ELF-1 (cell line): Measurements from ENCODE around the gene SCGB1A1.
"Not testable (repeated sequence)": the region's sequence is repeated elsewhere in the genome, so short reads cannot be mapped to it uniquely, and the experiment has no call there.

ENCODE experiments used
- DNase-seq: peaks from one replicate; pipeline ENCODE4 v3.0.0-alpha.2; 2016; ENCODE audit warnings: low read depth, low spot score

Gene SCGB1A1

DNA sequence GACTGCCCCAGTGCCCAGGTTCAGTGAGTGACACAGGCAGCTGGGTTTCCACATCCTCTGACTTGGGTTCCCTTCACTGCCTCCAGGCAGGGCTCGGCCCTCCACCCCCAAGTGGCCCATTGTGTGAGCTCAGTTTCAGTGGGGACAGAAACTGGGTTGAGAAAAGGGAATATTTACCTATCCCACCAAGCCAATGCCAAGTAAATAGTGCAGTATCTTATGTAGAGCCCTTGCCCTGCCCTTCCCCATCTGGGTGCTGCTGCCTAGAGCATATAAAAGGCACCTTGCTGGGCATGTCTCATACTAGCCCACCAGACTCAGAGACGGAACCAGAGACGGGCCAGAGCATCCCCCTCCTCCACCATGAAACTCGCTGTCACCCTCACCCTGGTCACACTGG lies at the start of gene SCGB1A1:
SCGB1A1 (plus strand) TSS at position 301 of the 400 bp plus-strand sequence; CDS start at position 364, 63 bp downstream.
- no peak for DNase-seq

DNA sequence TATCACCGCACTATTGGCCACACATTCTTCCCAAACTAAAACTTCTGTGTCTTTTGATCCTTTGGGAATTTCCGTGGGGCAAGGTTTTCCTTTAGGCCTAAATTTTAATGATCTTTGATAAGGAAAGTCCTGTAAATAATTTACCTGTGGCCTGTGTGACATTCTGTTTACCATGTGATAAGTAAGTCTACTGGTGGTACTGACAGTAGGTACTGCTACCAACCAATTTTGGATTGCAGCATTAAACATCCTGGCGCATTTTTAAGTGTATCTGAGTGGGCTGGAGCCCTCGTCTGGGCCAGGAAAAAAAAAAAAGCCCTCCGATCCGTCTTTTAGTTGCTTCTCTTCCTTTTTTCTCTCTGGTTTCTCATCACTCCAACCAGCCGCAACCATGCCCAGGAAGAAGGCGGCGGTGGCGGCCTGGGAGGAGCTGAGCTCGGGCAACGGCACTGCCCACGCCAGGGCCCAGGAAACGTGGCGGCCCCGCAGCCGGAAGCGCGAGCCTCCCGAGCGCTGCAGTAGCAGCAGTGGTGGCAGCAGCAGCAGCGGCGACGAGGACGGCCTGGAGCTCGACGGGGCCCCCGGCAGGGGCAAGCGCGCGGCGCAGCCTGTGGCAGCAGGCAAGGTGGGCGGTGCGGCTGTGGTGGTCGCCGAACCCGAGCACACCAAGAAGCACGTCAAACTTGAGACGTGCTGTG lies 47.9 kb upstream of the SCGB1A1 start:
- DNase-seq: no peak

DNA sequence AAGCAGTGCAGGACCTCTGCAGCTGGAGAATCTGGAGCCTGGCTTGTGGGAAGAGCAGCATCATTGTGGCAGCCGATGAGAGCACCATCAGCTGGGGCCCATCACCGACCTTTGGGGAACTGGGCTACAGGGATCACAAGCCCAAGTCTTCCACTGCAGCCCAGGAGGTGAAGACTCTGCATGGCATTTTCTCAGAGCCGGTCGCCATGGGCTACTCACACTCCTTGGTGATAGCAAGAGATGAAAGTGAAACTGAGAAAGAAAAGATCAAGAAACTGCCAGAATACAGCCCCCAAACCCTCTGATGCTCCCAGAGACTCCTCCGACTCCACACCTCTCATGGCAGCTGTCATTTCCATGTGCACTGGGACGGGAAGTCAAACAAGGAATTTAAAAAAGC lies 46.0 kb upstream of the SCGB1A1 start:
- no peak for DNase-seq

DNA sequence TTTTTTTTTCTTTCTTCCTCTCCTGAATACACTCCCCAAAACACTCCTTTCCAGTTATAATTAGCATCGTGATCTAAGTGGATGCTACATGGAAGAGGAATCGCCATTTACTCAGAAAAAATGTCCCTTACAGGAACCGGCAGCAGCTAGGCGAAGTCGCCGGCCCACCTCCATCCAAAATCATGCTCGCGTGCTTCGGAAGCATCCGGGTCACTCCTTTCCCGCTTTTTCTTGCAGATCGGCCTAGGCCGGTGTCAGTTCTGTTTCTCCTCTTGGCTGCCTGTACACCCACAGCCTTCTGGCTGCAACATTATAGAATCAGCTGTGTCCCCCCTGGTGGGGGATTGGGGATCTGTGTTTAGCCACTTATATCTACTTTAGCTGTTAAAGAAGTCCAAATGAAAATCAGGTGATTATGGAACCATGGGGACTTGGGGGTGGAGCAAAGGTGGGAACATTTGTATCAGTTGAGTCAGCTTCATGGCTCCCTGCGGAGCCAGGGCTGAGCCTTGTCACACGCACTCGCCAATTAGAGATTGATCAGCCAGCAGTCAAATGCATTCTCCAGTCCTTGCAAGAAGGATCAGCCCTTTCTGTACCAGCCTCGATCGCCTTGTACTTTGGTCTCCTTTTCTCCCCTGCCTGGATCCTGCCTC lies 45.2 kb upstream of the SCGB1A1 start:
- DNase-seq: peak; percentile 42

- no peak for DNase-seq
These were observed 44.0 kb upstream of the SCGB1A1 start for GRCh38 chr11:62374801-62375200.

DNA sequence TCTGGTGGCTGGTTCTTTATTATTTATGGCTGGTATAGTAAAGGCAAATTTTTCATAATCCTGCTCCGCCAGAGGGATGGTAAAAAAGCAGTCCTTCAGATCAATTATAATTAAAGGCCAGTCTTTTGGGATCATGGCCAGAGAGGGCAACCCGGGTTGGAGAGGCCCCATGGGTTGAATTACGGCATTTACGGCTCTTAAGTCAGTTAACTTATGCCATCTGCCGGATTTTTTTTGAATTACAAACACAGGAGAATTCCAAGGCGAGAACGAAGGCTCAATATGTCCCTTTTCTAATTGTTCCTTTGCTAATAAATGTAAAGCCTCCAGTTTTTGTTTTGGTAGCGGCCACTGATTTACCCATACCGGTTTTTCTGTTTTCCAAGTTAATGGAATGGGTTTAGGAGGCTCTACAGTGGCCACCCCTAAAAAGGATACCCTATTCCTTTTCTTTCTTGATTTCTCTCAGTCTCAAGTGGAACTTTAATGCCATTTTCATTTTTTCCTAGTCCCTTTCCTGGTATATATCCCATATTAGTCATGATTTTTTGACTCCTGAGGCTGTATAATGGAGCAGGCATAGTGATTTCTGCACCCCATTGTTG lies 40.3 kb upstream of the SCGB1A1 start:
- DNase-seq: not testable (repeated sequence)

DNA sequence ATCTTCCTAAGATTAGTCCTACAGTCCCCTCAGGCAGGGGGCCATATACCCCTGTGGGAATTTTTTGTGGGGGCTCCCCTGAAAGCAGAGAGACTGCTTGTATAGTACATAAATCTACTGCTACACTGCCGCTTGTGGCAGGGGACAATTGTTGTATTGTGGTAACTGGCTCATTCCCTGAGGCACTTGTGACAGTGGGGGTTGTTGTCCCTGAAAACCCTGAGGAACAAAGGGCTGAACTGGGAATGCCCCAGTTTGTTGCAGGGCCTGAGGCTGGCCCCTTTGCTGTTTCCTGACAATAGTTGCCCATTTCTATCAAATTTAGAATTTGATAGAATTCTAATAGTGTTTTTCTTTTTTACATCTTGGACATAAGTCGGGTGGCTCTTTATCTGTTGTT lies 39.2 kb upstream of the SCGB1A1 start:
- DNase-seq: peak; percentile 65

- peak; percentile 78 for DNase-seq
These were observed 38.0 kb upstream of the SCGB1A1 start for GRCh38 chr11:62380821-62381245.

- no peak for DNase-seq
These were observed 35.0 kb upstream of the SCGB1A1 start for GRCh38 chr11:62383822-62384221.

- not testable (repeated sequence) for DNase-seq
These were observed 32.8 kb upstream of the SCGB1A1 start for GRCh38 chr11:62386083-62386482.

- no peak for DNase-seq
These were observed 31.5 kb upstream of the SCGB1A1 start for GRCh38 chr11:62387381-62387780.

DNA sequence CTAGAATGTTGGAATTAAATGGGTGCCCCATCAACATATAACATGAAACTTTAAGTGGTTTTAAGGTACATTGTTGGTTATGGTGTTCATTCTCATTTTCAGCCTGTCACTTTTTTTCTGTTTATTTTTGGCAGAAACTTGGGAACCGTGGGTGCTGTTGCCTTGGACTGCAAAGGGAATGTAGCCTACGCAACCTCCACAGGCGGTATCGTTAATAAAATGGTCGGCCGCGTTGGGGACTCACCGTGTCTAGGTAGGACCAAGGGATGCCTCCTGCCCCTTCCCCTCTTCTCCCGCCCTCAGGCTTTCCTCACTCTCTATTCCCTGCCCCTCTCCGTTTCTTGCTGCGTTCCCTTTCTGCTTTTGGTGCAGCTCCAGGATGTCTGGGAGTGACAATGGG lies 29.8 kb upstream of the SCGB1A1 start:
- no peak for DNase-seq

DNA sequence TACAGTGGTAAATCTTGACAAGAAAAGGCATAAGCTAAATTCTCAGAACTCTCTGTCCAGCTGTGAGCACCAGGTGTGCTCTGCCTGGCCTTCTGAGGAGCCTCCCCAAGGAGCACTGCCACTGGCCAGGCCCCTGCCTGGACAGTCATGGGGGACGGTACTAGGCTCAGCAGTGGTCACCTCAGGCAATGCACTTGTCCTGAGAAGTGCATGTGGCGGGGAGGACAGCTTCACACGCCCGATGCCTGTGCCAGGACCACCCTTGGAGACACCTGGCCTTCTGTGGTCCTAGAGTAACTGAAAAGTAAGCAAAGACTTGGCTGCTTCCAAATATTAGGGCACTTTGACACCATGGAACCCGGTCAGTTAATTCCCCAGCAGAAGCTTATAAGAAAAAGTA lies 28.6 kb upstream of the SCGB1A1 start:
- DNase-seq: no peak

- DNase-seq: no peak
These were observed 28.1 kb upstream of the SCGB1A1 start for GRCh38 chr11:62390722-62391121.

- DNase-seq: no peak
These were observed 27.0 kb upstream of the SCGB1A1 start for GRCh38 chr11:62391642-62392425.

GRCh38 chr11:62392506-62392905 lies 26.3 kb upstream of the SCGB1A1 start:
- no peak for DNase-seq

GRCh38 chr11:62393061-62393611 lies 25.7 kb upstream of the SCGB1A1 start:
- no peak for DNase-seq

GRCh38 chr11:62393735-62394134 lies 25.1 kb upstream of the SCGB1A1 start:
- DNase-seq: no peak

- peak; percentile 87 for DNase-seq
These were observed 23.9 kb upstream of the SCGB1A1 start for GRCh38 chr11:62394825-62395538.

DNA sequence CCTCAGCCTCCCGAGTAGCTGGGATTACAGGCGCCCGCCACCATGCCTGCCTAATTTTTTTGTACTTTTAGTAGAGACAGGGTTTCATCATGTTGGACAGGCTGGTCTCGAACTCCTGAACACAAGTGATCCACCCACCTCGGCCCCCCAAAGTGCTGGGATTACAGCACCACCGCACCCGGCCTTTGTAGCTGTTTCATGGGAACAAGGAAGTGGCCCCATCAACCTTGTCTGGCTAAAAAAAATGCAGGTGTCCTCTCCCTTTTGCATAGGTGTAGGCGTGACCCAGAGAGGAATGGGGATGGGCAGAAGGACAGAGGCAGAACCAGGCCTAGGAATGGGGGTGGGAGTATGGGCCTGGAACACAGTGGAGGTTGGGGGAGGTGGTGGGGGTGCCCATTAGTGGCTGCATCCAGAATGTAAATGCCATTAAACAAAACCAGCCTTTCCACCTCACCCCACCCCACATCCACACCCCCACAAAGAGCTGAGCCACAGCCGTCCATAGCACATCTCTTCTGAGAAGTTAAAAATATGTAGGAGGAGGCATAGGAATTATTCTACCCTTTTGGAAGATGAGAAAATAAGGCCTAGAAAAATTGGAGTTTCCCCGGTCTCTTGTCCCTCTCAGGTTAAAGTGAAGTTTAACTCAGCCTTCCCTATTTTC lies 22.8 kb upstream of the SCGB1A1 start:
- no peak for DNase-seq
